Caco-2 (cell line): ENCODE data around the gene CTDNEP1. TPM values are rescaled to one million over a fixed set of nuclear protein-coding genes. Genes with fewer than 3 reads are reported as not detected.

ENCODE experiments used
- BruUV-seq: library from RNA; stranded (reverse); fragments of 400-500 nt; replicated peaks from 2 replicates; lab custom pipeline; 2021; lab: Mats Ljungman, UMichigan
- CTCF ChIA-PET: fragments of 300-600 bp; sonication (Branson Sonifier 250); formaldehyde crosslinking; loops from one replicate; lab custom pipeline; 2022; ENCODE audit warnings: antibody characterized with exemption; lab: Charles Lee
- POLR2A ChIA-PET: fragments of 300-600 bp; sonication (Branson Sonifier 250); formaldehyde crosslinking; loops from one replicate; lab custom pipeline; 2022; ENCODE audit warnings: antibody characterized with exemption; lab: Charles Lee
- DNase-seq, 2 experiments: peaks; one replicate each; pipeline versions ENCODE4 v3.0.0 to v3.0.0-alpha.2; 2020 to 2022
- H3K27me3 ChIP-seq: replicated peaks from 2 replicates; pipeline ENCODE4 v1.6.0; 2011; ENCODE audit warnings: low read length; ENCODE audit not compliant: control insufficient read depth, insufficient read depth
- H3K36me3 ChIP-seq: 2 replicates; pipeline ENCODE4 v1.5.1; 2011; ENCODE audit warnings: low read length; ENCODE audit not compliant: control insufficient read depth, insufficient read depth
- H3K4me1 ChIP-seq: fragments of 250-450 bp; sonication (Bioruptor Pico); 2 replicates; pipeline ENCODE4 v1.5.1; 2020; ENCODE audit warnings: mild to moderate bottlenecking
- H3K4me3 ChIP-seq: 2 replicates; pipeline ENCODE4 v1.5.1; 2011; ENCODE audit warnings: low read depth, mild to moderate bottlenecking, control low read depth, low read length
- H3K9me3 ChIP-seq: fragments of 250-450 bp; sonication (Bioruptor Pico); 2 replicates; pipeline ENCODE4 v1.5.1; 2020; ENCODE audit warnings: mild to moderate bottlenecking, moderate library complexity
- H3K27ac Mint-ChIP-seq: one replicate; pipeline ENCODE4 v1.8.0; 2022; ENCODE audit warnings: mixed read lengths; ENCODE audit not compliant: unreplicated experiment
- H3K27me3 Mint-ChIP-seq: one replicate; pipeline ENCODE4 v1.8.0; 2022; ENCODE audit warnings: mixed read lengths; ENCODE audit not compliant: insufficient read depth, unreplicated experiment
- H3K36me3 Mint-ChIP-seq: one replicate; pipeline ENCODE4 v1.8.0; 2022; ENCODE audit warnings: mild to moderate bottlenecking, mixed read lengths; ENCODE audit not compliant: insufficient read depth, unreplicated experiment
- H3K4me1 Mint-ChIP-seq: one replicate; pipeline ENCODE4 v1.8.0; 2022; ENCODE audit warnings: low read depth, mixed read lengths; ENCODE audit not compliant: unreplicated experiment
- H3K4me3 Mint-ChIP-seq: one replicate; pipeline ENCODE4 v1.8.0; 2022; ENCODE audit warnings: mild to moderate bottlenecking, moderate library complexity, mixed read lengths; ENCODE audit not compliant: unreplicated experiment
- H3K9me3 Mint-ChIP-seq: one replicate; pipeline ENCODE4 v1.8.0; 2022; ENCODE audit warnings: mixed read lengths; ENCODE audit not compliant: unreplicated experiment
- CTCF ChIP-seq, 2 experiments: fragments of 200-600 bp in 1 of 2; IDR thresholded peaks; 1 replicate in 1 of 2; 2 replicates in 1 of 2; pipeline versions ENCODE4 v1.5.1 to v1.8.0; 2011 to 2022; ENCODE audit warnings: antibody characterized with exemption in 1 of 2, control low read depth in 1 of 2, inconsistent platforms in 1 of 2, low read depth in 1 of 2, low read length in 1 of 2, mild to moderate bottlenecking in 1 of 2, moderate library complexity in 1 of 2; ENCODE audit not compliant: insufficient read depth in 1 of 2, severe bottlenecking in 1 of 2, unreplicated experiment in 1 of 2
- intact Hi-C: fragments of 100-400 bp; cut with micrococcal nuclease; formaldehyde crosslinking; loops from one replicate; pipeline ENCODE4 v1.10.0; 2022; ENCODE audit not compliant: unreplicated experiment
- total RNA-seq: library from RNA; stranded (reverse); gene quantifications from 2 replicates; pipeline ENCODE4 v1.2.3, GENCODE V29; 2022

Gene CTDNEP1
- total RNA-seq, 1 experiment from 2014 or later = 71.1 TPM

GRCh38 chr17:7250695-7251627, 573 bp downstream of the CTDNEP1 start:
- Histone ChIP-seq H3K9me3 (no peaks in the 10 kb centered on the region), H3K4me1 (no peaks in the 10 kb centered on the region), H3K36me3 (no peaks in the 10 kb centered on the region), H3K4me3 (peak overlapping the region; percentile 64), H3K27me3 (no peaks in the 10 kb centered on the region)
- CTCF ChIA-PET = interaction anchor here (1.0 kb wide), 1 partner anchor 9 kb away, joined by 3 read pairs; no protein-coding TSS in a partner anchor
- peaks cover 11% of the 10 kb centered on the region for H3K4me1 Mint-ChIP-seq
- no peaks in the 10 kb centered on the region for H3K9me3 Mint-ChIP-seq
- intact Hi-C loops = no loop called here
- BruUV-seq = no TSS peak
- peak overlapping the region; percentile 88 for H3K4me3 Mint-ChIP-seq
- no peak for TF ChIP-seq CTCF (IDR thresholded peaks at IDR 0.05; ENCODE audit: insufficient read depth in 1 of 2, low read depth in 1 of 2, low read length in 1 of 2, severe bottlenecking in 1 of 2, unreplicated experiment in 1 of 2)
- POLR2A ChIA-PET = interaction anchor here (1.0 kb wide), 1 partner anchor 9 kb away, joined by 3 read pairs; the partner anchor contains the start of gene GABARAP
- no peak for DNase-seq
- peaks cover 57% of the 10 kb centered on the region for H3K36me3 Mint-ChIP-seq
- H3K27ac Mint-ChIP-seq = peak overlapping the region; percentile 70
- no peaks in the 10 kb centered on the region for H3K27me3 Mint-ChIP-seq

DNA sequence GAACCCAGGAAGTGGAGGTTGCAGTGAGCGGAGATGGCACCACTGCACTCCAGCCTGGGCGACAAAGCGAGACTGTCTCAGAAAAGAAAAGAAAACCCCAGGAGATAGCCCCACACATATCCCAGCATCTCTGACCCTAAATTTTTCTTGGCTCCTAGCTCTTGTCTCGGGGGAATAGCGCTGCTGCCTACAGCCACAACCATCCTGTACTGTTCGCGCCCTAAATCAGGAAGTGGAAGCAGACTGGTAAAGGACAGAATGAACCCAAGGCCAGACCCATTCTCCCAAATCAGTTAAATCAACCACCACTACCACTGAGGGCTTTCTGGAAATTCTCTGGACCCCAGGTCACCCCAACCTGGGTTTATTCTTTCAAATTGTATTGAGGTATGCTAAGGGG, 1.7 kb downstream of the CTDNEP1 start:
- POLR2A ChIA-PET = no interaction called here

More for the DNA sequence above, 1.7 kb downstream of the CTDNEP1 start:
- peaks cover 11% of the 10 kb centered on the region for H3K4me1 Mint-ChIP-seq
- H3K4me3 Mint-ChIP-seq = peak overlapping the region; percentile 88
- peaks cover 54% of the 10 kb centered on the region for H3K36me3 Mint-ChIP-seq
- Histone ChIP-seq H3K36me3 (no peaks in the 10 kb centered on the region), H3K9me3 (no peaks in the 10 kb centered on the region), H3K27me3 (no peaks in the 10 kb centered on the region), H3K4me3 (0 out of 2 replicates have a peak overlapping the region, but pooled peaks have one; percentile 64), H3K4me1 (no peaks in the 10 kb centered on the region)
- no peak for TF ChIP-seq CTCF (IDR thresholded peaks at IDR 0.05; ENCODE audit: insufficient read depth in 1 of 2, low read depth in 1 of 2, low read length in 1 of 2, severe bottlenecking in 1 of 2, unreplicated experiment in 1 of 2)
- no peak for DNase-seq
- H3K27ac Mint-ChIP-seq = no peak overlapping the region
- H3K9me3 Mint-ChIP-seq = no peaks in the 10 kb centered on the region
- intact Hi-C loops = no loop called here
- no peaks in the 10 kb centered on the region for H3K27me3 Mint-ChIP-seq
- CTCF ChIA-PET = no interaction called here
- no TSS peak for BruUV-seq
